HepG2 (cell line): ENCODE data around the gene NTN3. TPM values are rescaled to one million over a fixed set of nuclear protein-coding genes. Genes with fewer than 3 reads are reported as not detected.
A peak's percentile ranks its signal among the peaks of the same experiment; 100 is the strongest.

ENCODE experiments used
- AGO2 ChIP-seq: fragments of 200-400 bp; formaldehyde crosslinking; optimal IDR thresholded peaks from 2 replicates; pipeline ENCODE3; 2017; ENCODE audit warnings: mild to moderate bottlenecking, low read depth, low read length, moderate library complexity
- ATRX ChIP-seq: sonication (generic); formaldehyde crosslinking; IDR thresholded peaks from 2 replicates; pipeline ENCODE4 v1.4.0; 2020; ENCODE audit warnings: missing genetic modification reagents, borderline replicate concordance
- CAMTA2 ChIP-seq: sonication (generic); formaldehyde crosslinking; IDR thresholded peaks from 2 replicates; pipeline ENCODE4 v1.4.0; 2020; ENCODE audit warnings: mild to moderate bottlenecking, missing genetic modification reagents, borderline replicate concordance
- DNMT1 ChIP-seq: sonication (generic); formaldehyde crosslinking; IDR thresholded peaks from 2 replicates; pipeline ENCODE4 v1.5.1; 2020; ENCODE audit warnings: mild to moderate bottlenecking, missing genetic modification reagents
- NFKBIZ ChIP-seq: IDR thresholded peaks from 2 replicates; pipeline ENCODE4 v1.6.1; 2018; ENCODE audit warnings: missing genetic modification reagents, missing compliant biosample characterization
- POLR2A ChIP-seq, 2 experiments: IDR thresholded peaks; 2 replicates each; pipeline ENCODE4 v1.6.1; 2011; ENCODE audit warnings: low read depth in 2 of 2, low read length in 2 of 2, mild to moderate bottlenecking in 1 of 2, moderate library complexity in 1 of 2; ENCODE audit not compliant: insufficient read depth in 1 of 2
- SOX5 ChIP-seq: IDR thresholded peaks from 2 replicates; pipeline ENCODE4 v1.6.1; 2016; ENCODE audit warnings: borderline replicate concordance
- TMF1 ChIP-seq: sonication (generic); formaldehyde crosslinking; IDR thresholded peaks from 2 replicates; pipeline ENCODE4 v1.8.1; 2022; ENCODE audit warnings: low read depth, missing genetic modification reagents
- TP53 ChIP-seq: sonication (generic); formaldehyde crosslinking; conservative IDR thresholded peaks from 2 replicates; pipeline ENCODE4 v1.4.0; 2020; ENCODE audit warnings: missing genetic modification reagents
- ZBTB21 ChIP-seq: sonication (generic); formaldehyde crosslinking; IDR thresholded peaks from 2 replicates; pipeline ENCODE4 v1.4.0; 2020; ENCODE audit warnings: missing genetic modification reagents
- ZBTB43 ChIP-seq: sonication (generic); formaldehyde crosslinking; conservative IDR thresholded peaks from 2 replicates; pipeline ENCODE4 v1.4.0; 2020; ENCODE audit warnings: missing genetic modification reagents
- ZHX1 ChIP-seq: sonication (generic); formaldehyde crosslinking; IDR thresholded peaks from 2 replicates; pipeline ENCODE4 v1.8.1; 2022; ENCODE audit warnings: low read depth, mild to moderate bottlenecking, missing genetic modification reagents
- ZNF136 ChIP-seq: sonication (generic); formaldehyde crosslinking; IDR thresholded peaks from 2 replicates; pipeline ENCODE4 v1.8.1; 2022; ENCODE audit warnings: low read depth, mild to moderate bottlenecking, moderate library complexity, missing genetic modification reagents
- ZNF552 ChIP-seq: sonication (generic); formaldehyde crosslinking; IDR thresholded peaks from 2 replicates; pipeline ENCODE4 v1.9.0; 2022; ENCODE audit warnings: missing genetic modification reagents, mild to moderate bottlenecking, borderline replicate concordance
- ZNF652 ChIP-seq: IDR thresholded peaks from 2 replicates; pipeline ENCODE4 v1.6.1; 2016; ENCODE audit warnings: low read depth, borderline replicate concordance
- ZNF772 ChIP-seq: sonication (generic); formaldehyde crosslinking; IDR thresholded peaks from 2 replicates; pipeline ENCODE4 v1.5.0; 2020; ENCODE audit warnings: mild to moderate bottlenecking, missing genetic modification reagents
- ZNF775 ChIP-seq: sonication (generic); formaldehyde crosslinking; IDR thresholded peaks from 2 replicates; pipeline ENCODE4 v1.4.0; 2020; ENCODE audit warnings: missing genetic modification reagents, mild to moderate bottlenecking, moderate library complexity, borderline replicate concordance
- ZNF891 ChIP-seq: sonication (generic); formaldehyde crosslinking; IDR thresholded peaks from 2 replicates; pipeline ENCODE4 v1.5.0; 2020; ENCODE audit warnings: mild to moderate bottlenecking, missing genetic modification reagents
- ZSCAN29 ChIP-seq: sonication (generic); formaldehyde crosslinking; conservative IDR thresholded peaks from 2 replicates; pipeline ENCODE4 v1.4.0; 2020; ENCODE audit warnings: mild to moderate bottlenecking, missing genetic modification reagents
- polyA plus RNA-seq, 8 experiments: library from polyadenylated mRNA; depleted of rRNA in 3 of 8; stranded (reverse) in 7 of 8; unstranded in 1 of 8; fragments of >200 nt; fragmentation: Illumina TruSeq in 4 of 8; extraction: Trizol in 4 of 8; gene quantifications; 2 replicates each; pipeline versions ENCODE4 v1.2.1 to v1.2.3, GENCODE V29; 2011 to 2016; ENCODE audit warnings: low read depth in 4 of 8, missing spikeins in 1 of 8, mixed read lengths in 1 of 8; ENCODE audit not compliant: insufficient read depth in 1 of 8
- total RNA-seq, 5 experiments: library from RNA; depleted of rRNA; stranded (reverse); fragments of >200 nt; fragmentation: Illumina TruSeq; extraction: Trizol; gene quantifications; 2 replicates each; pipeline ENCODE4 v1.2.3, GENCODE V29; 2016; ENCODE audit warnings: low read depth in 1 of 5
- TF ChIP-seq, protein P1 (sequence below): sonication (generic); formaldehyde crosslinking; IDR thresholded peaks from 2 replicates; pipeline ENCODE4 v1.5.0; 2020; ENCODE audit warnings: missing genetic modification reagents
- TF ChIP-seq, protein P2 (sequence below): sonication (generic); formaldehyde crosslinking; IDR thresholded peaks from 2 replicates; pipeline ENCODE4 v1.5.0; 2020; ENCODE audit warnings: mild to moderate bottlenecking, missing genetic modification reagents, moderate library complexity

NTN3 gene
- total and polyA plus RNA-seq, 2 of the 13 experiments (the other 11 are each of a cell fraction or from before 2014, with no cell fraction given): 0.09 to 0.20 TPM

DNA sequence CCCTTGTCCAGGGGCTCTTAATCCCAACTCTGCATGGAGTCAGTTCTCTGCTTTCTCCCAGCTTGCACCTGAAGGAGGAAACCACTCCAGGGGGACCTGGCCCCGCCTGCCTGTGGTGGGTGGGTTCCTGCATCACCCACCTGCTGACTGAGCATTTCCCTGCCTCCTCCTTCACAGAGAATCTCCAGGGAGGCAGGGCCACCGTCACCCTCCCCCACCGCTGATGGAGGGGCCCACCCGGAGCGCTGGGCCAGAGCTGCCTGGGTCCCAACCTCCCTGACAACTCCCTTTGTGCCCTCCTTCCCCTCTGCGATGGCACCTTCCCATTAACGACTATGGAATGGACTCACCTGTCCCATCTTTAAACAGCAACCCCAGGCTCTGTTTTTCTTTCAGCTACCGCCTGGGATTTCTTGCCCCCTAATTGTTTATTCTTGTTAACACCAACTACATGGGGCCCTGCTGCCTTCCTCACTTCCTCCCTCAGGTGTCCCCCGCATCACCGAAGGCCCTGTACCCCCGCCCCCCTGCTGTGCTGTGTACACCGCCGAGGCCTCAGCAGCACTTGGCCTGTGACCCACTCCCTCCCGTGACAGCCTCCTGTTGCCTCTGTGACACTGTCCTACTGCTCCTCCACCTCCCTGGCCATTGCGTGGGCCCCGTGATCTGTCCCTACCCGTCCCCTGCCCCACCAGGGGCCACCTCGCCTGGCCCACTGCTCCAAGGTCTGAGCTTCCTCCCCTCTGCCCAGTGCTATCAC, 12.0 kb upstream of the NTN3 start (continued):
- TF ChIP-seq ZNF775 (CRISPR knock-in tag) (no peak), ZBTB21 (CRISPR knock-in tag) (0 out of 2 replicates have a peak, but pooled peaks have one; percentile 18), ZBTB43 (no peak), ZNF652 (CRISPR knock-in tag) (no peak), ZNF772 (CRISPR knock-in tag) (no peak), ZNF136 (no peak), POLR2A (IDR thresholded peaks at IDR 0.05; ENCODE audit: insufficient read depth in 1 of 2, low read depth in 2 of 2, low read length in 2 of 2) (peak in 1 of 2 experiments; percentile 10; a peak in 1 of 4 replicates), TMF1 (no peak), SOX5 (CRISPR knock-in tag) (no peak), NFKBIZ (CRISPR knock-in tag) (no peak), ATRX (CRISPR knock-in tag) (no peak), AGO2 (peak; percentile 87), ZHX1 (CRISPR knock-in tag) (no peak), DNMT1 (no peak), ZSCAN29 (CRISPR knock-in tag) (no peak), ZNF891 (no peak), TP53 (CRISPR knock-in tag) (no peak), ZNF552 (CRISPR knock-in tag) (no peak), CAMTA2 (CRISPR knock-in tag) (no peak)
- TF ChIP-seq, protein P1, sequence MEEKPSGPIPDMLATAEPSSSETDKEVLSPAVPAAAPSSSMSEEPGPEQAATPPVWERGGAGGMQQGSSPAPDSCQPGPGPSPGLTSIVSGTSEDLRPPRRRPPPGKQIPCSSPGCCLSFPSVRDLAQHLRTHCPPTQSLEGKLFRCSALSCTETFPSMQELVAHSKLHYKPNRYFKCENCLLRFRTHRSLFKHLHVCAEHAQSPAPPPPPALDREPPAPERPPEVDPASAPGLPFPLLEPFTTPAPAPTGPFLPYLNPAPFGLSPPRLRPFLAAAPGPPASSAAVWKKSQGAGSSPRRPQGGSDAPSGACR (CRISPR knock-in tag): 0 out of 2 replicates have a peak, but pooled peaks have one; percentile 55
- TF ChIP-seq, protein P2, sequence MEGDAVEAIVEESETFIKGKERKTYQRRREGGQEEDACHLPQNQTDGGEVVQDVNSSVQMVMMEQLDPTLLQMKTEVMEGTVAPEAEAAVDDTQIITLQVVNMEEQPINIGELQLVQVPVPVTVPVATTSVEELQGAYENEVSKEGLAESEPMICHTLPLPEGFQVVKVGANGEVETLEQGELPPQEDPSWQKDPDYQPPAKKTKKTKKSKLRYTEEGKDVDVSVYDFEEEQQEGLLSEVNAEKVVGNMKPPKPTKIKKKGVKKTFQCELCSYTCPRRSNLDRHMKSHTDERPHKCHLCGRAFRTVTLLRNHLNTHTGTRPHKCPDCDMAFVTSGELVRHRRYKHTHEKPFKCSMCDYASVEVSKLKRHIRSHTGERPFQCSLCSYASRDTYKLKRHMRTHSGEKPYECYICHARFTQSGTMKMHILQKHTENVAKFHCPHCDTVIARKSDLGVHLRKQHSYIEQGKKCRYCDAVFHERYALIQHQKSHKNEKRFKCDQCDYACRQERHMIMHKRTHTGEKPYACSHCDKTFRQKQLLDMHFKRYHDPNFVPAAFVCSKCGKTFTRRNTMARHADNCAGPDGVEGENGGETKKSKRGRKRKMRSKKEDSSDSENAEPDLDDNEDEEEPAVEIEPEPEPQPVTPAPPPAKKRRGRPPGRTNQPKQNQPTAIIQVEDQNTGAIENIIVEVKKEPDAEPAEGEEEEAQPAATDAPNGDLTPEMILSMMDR (CRISPR knock-in tag): no peak
